AG09309 (cell line): ENCODE measurements around the gene CDC14A.

ENCODE experiments used
- DNase-seq: peaks from one replicate; pipeline ENCODE4 v3.0.0-alpha.2; 2010; ENCODE audit warnings: low read depth
- H3K4me3 ChIP-seq: 2 replicates; pipeline ENCODE4 v1.5.1; 2011; ENCODE audit warnings: mild to moderate bottlenecking, low read depth, low read length, moderate library complexity; ENCODE audit not compliant: control insufficient read depth
- TF ChIP-seq, protein P1 (sequence below): IDR thresholded peaks from 2 replicates; pipeline ENCODE4 v1.5.1; 2011; ENCODE audit warnings: mild to moderate bottlenecking, low read depth, low read length, inconsistent platforms; ENCODE audit not compliant: insufficient read depth, control insufficient read depth; ENCODE audit errors: missing control alignments

The CDC14A gene

DNA sequence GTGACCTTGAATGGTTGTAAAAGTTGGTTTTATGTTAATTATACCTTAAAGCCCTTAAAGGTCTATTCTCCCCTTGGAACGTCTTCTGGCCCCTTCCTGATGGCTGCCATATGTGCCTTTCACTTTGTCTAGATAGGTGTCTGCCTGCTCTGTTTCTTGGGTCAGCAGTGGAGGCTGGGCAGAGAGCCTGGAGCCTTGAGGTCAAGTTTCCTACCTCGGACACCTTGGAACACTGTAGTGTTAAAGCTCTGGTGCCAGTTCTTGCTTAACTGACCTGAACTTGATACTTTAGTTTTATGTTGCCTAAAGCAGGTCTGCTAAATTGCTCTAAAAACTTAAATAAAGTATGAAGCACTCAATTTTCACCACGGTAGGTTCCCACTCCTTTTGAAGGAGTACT is 86.5 kb downstream of the CDC14A start:
- TF ChIP-seq, protein P1, sequence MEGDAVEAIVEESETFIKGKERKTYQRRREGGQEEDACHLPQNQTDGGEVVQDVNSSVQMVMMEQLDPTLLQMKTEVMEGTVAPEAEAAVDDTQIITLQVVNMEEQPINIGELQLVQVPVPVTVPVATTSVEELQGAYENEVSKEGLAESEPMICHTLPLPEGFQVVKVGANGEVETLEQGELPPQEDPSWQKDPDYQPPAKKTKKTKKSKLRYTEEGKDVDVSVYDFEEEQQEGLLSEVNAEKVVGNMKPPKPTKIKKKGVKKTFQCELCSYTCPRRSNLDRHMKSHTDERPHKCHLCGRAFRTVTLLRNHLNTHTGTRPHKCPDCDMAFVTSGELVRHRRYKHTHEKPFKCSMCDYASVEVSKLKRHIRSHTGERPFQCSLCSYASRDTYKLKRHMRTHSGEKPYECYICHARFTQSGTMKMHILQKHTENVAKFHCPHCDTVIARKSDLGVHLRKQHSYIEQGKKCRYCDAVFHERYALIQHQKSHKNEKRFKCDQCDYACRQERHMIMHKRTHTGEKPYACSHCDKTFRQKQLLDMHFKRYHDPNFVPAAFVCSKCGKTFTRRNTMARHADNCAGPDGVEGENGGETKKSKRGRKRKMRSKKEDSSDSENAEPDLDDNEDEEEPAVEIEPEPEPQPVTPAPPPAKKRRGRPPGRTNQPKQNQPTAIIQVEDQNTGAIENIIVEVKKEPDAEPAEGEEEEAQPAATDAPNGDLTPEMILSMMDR, result no peak
- no peak overlapping the region for H3K4me3 ChIP-seq
- DNase-seq, result no peak

DNA sequence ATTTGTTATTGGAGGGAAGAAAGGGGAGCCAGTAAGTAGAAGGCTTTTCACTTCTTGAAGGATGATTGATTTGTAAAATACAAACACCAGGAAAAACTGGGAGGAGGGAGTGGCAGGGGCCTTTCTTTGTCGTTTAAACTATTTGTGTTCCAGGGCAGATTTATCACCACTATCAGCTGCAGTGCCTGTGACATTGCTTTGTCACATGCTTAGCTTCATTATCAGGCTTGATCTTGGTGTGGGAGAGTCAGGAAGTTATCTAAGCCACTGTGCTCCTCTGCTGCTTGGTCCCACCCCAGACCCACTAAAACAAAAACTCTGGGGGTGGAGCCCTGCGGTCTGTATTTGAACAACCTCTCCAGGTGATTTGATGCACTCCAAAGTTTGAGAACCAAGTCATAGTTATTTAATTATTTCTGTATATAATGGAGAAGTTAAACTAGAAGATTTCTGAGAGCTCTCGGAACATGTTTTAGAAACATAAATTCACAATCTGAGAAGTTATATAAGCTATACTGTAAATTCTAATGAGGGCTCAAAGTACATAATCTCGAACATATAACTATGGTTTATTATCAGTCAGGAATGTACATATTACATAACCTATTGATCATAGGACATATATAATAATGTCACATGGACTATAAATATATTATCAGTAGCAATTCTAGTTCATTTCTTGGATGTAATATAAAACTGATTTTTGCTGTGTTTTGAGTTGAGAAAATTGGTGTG is 87.9 kb downstream of the CDC14A start:
- DNase-seq, result no peak
- no peak overlapping the region for H3K4me3 ChIP-seq
- TF ChIP-seq, protein P1, result no peak

DNA sequence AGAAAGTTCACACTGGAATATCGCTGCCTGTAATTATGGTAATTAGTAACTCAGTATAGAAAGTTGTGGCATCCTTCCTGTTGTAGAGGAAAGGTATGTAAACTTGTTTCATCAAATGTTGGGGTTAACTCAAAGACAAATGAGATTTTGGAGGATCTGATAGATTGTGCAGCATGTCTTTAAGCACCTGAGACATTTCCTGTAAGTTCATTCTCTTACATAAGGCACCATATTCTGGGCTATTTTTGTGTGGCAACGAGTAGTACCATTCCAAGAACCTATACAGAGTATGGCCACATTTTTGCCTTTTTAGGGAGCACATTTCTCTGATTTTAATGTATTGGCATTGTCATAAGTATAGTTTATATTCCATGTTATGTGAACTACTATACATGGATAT is 88.8 kb downstream of the CDC14A start:
- no peak overlapping the region for H3K4me3 ChIP-seq
- TF ChIP-seq, protein P1, result no peak
- DNase-seq, result no peak

DNA sequence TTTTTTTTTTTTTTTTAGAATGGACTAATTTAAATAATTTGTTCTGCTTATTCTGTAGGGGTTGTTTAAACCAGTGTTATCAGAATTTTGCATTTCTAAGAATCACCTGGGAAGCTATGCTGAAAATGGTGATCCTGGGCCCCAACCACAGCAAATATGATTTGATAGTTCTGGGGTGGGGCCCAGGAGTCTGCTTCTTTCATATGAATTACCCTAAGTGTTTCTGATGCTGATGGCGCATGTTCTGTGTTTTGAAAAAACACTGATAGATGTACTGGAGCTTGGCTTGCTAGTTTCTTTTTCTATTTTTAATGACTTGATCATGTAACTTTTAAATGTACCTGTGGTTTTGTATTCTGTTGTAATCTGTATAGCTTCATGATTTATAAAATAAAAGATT is 89.3 kb downstream of the CDC14A start:
- TF ChIP-seq, protein P1, result no peak
- H3K4me3 ChIP-seq, result no peak overlapping the region
- DNase-seq, result no peak

DNA sequence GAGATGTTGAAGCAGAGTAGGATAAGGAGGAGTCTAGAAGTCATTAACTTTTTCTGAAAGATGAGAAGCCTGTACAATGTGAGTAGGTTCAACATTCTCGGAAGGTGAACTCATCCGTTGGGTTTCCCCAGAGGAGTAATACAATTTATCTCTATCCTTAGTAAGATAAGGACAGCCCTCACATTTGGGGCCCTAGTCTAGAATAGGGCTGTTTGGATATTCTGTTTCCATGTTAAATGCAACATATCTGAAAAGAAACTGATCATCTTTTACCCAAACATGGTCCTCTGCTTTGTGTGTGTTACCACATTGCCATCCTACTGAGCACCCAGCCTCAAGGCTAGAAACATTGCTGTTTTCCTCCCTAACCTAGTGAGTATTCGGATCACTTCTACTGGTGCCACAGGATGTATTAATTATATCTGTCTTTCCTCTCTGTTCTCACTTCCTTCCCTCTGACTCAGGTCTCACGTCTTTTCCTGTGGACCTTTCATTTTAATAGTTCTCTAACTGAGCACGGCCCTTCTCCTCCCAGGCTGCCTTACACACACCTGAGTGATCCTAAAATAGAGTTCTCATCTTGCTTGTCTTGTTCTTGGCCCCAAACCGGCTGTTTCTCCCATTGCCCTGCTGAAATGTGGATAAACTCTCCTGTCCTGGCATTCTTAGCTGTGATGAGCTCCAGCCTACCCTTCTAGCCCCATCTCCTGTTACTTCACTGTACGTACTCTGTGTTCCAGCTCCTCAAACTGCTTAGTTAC is 91.7 kb downstream of the CDC14A start:
- no peak for DNase-seq
- no peak overlapping the region for H3K4me3 ChIP-seq
- TF ChIP-seq, protein P1, result no peak

DNA sequence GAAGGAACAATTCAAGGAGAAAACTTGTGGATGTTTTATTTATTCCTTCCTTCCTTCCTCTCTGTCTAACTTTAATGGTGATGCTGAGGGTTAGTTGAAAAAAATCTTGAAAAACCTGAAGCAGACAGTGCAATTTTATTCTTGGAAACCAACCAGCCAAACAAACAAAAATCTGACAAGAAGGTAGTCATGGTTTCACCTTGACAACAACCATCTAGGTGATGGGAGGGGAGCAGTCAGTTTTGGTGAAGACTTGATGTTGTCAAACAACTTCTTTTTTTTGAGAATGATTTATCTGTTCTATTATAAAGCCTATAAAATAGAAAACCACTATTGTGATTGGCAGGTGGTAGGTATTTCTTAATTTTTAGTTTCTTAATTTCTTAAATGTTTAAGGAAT is 93.3 kb downstream of the CDC14A start:
- no peak for DNase-seq
- TF ChIP-seq, protein P1, result no peak
- H3K4me3 ChIP-seq, result no peak overlapping the region
